RWPE2 (cell line): ENCODE results near the gene OSTN.

Experiments
- ATAC-seq: fragments of 200-7000 bp; cut with Tn5 transposase; 3 replicates; pipeline ENCODE4 v1.9.1; 2021; ENCODE audit warnings: low read depth
- DNase-seq: peaks from one replicate; pipeline ENCODE4 v3.0.0-alpha.2; 2020; ENCODE audit warnings: low spot score
- H3K27ac ChIP-seq: fragments of 450-650 bp; 2 replicates; pipeline ENCODE4 v1.5.1; 2017; ENCODE audit warnings: mild to moderate bottlenecking; ENCODE audit not compliant: poor library complexity, severe bottlenecking
- H3K27me3 ChIP-seq: fragments of 250-450 bp; sonication (Bioruptor Pico); 2 replicates; pipeline ENCODE4 v1.5.1; 2021; ENCODE audit warnings: mild to moderate bottlenecking, moderate library complexity; ENCODE audit not compliant: insufficient read depth, poor library complexity, severe bottlenecking
- H3K36me3 ChIP-seq: fragments of 250-450 bp; sonication (Bioruptor Pico); 2 replicates; pipeline ENCODE4 v1.5.1; 2020; ENCODE audit warnings: low read depth, mild to moderate bottlenecking, moderate library complexity
- H3K4me1 ChIP-seq: fragments of 250-450 bp; sonication (Bioruptor Pico); 2 replicates; pipeline ENCODE4 v1.5.1; 2021; ENCODE audit warnings: mild to moderate bottlenecking, moderate library complexity; ENCODE audit not compliant: insufficient read depth, poor library complexity, severe bottlenecking
- H3K4me3 ChIP-seq: fragments of 250-450 bp; sonication (Bioruptor Pico); 2 replicates; pipeline ENCODE4 v1.5.1; 2021; ENCODE audit warnings: mild to moderate bottlenecking, moderate library complexity; ENCODE audit not compliant: severe bottlenecking
- H3K9me3 ChIP-seq: fragments of 250-450 bp; sonication (Bioruptor Pico); 2 replicates; pipeline ENCODE4 v1.5.1; 2021; ENCODE audit warnings: mild to moderate bottlenecking, moderate library complexity; ENCODE audit not compliant: severe bottlenecking
- CTCF ChIP-seq: fragments of 450-650 bp; IDR thresholded peaks from one replicate; pipeline ENCODE4 v1.5.1; 2017; ENCODE audit warnings: mild to moderate bottlenecking, moderate library complexity; ENCODE audit not compliant: poor library complexity, severe bottlenecking

The OSTN gene

GRCh38 chr3:191254098-191254873 lies 55.2 kb downstream of the OSTN start:
- Histone ChIP-seq H3K36me3 (no peaks in the 10 kb centered on the region), H3K27me3 (no peaks in the 10 kb centered on the region), H3K27ac (no peak overlapping the region), H3K4me1 (no peaks in the 10 kb centered on the region), H3K4me3 (no peak overlapping the region), H3K9me3 (no peaks in the 10 kb centered on the region)
- DNase-seq: no peak
- no peak for TF ChIP-seq CTCF
- no peak for ATAC-seq

GRCh38 chr3:191255156-191255555 lies 56.1 kb downstream of the OSTN start:
- no peak for TF ChIP-seq CTCF
- ATAC-seq (no peak), DNase-seq (no peak)
- no peaks in the 10 kb centered on the region for H3K36me3 ChIP-seq
- no peak overlapping the region for H3K4me3 ChIP-seq
- no peak overlapping the region for H3K27ac ChIP-seq
- no peaks in the 10 kb centered on the region for H3K9me3 ChIP-seq
- no peaks in the 10 kb centered on the region for H3K4me1 ChIP-seq
- no peaks in the 10 kb centered on the region for H3K27me3 ChIP-seq

- no peak overlapping the region for H3K27ac ChIP-seq
- no peak overlapping the region for H3K4me3 ChIP-seq
- no peak for TF ChIP-seq CTCF
- ATAC-seq (no peak), DNase-seq (no peak)
- no peaks in the 10 kb centered on the region for H3K27me3 ChIP-seq
- H3K36me3 ChIP-seq: no peaks in the 10 kb centered on the region
- H3K9me3 ChIP-seq: no peaks in the 10 kb centered on the region
- no peaks in the 10 kb centered on the region for H3K4me1 ChIP-seq
Observed at GRCh38 chr3:191256405-191256804, 57.4 kb downstream of the OSTN start.

GRCh38 chr3:191257286-191257685 lies 58.2 kb downstream of the OSTN start:
- Histone ChIP-seq H3K4me1 (no peaks in the 10 kb centered on the region), H3K36me3 (no peaks in the 10 kb centered on the region), H3K9me3 (no peaks in the 10 kb centered on the region), H3K27me3 (no peaks in the 10 kb centered on the region), H3K27ac (no peak overlapping the region), H3K4me3 (no peak overlapping the region)
- no peak for ATAC-seq
- no peak for DNase-seq
- no peak for TF ChIP-seq CTCF

- no peaks in the 10 kb centered on the region for H3K4me1 ChIP-seq
- ATAC-seq: no peak
- no peak overlapping the region for H3K27ac ChIP-seq
- TF ChIP-seq CTCF: no peak
- no peaks in the 10 kb centered on the region for H3K9me3 ChIP-seq
- no peak overlapping the region for H3K4me3 ChIP-seq
- H3K27me3 ChIP-seq: no peaks in the 10 kb centered on the region
- no peak for DNase-seq
- no peaks in the 10 kb centered on the region for H3K36me3 ChIP-seq
Observed at GRCh38 chr3:191259486-191259885, 60.4 kb downstream of the OSTN start.
